Retinal pigment epithelial cell (primary cell): Measurements from ENCODE around the gene ETS1.

Source experiments
- DNase-seq: peaks from one replicate; pipeline ENCODE4 v3.0.0-alpha.2; 2010; ENCODE audit warnings: low read depth
- H3K4me3 ChIP-seq: 2 replicates; pipeline ENCODE4 v1.5.1; 2011; ENCODE audit warnings: mild to moderate bottlenecking, low read length, control low read depth, moderate library complexity
- TF ChIP-seq, protein P1 (sequence below): conservative IDR thresholded peaks from 2 replicates; pipeline ENCODE4 v1.5.1; 2011; ENCODE audit warnings: low read depth, low read length, control low read depth, inconsistent platforms

Gene ETS1

DNA sequence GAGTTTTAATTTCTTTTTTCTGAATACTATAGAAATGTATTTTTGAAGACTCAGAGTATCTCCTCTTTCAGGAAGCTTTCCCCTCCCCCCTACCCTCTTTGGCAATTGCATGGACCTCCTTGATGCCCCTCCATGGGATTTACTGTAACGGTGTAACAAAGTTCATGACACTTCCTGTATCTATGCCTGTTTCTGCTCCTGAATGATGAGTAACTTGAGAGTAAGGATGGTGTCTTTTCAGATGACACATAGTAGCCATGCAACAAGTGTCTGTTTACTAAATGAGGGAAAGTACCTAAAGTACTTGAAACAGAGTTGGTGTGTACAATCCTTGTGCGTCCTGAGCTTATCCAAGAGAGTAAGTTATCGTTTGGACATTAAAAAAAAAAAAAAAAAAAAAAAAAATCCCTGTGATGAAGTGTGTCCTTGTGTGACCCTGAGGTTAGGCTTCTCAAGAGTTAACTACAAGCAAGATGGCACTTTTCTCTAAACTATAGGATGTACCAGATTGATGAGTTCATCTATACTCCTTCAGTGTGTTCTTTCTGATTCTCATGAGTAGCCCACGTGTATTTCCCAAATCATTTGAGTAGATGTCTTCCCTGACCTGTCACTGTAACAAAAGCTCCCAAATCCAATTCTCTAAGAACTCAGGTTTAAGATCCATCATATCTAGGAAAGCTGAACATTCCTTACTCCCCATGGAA is 7.4 kb downstream of the ETS1 start:
- TF ChIP-seq, protein P1, sequence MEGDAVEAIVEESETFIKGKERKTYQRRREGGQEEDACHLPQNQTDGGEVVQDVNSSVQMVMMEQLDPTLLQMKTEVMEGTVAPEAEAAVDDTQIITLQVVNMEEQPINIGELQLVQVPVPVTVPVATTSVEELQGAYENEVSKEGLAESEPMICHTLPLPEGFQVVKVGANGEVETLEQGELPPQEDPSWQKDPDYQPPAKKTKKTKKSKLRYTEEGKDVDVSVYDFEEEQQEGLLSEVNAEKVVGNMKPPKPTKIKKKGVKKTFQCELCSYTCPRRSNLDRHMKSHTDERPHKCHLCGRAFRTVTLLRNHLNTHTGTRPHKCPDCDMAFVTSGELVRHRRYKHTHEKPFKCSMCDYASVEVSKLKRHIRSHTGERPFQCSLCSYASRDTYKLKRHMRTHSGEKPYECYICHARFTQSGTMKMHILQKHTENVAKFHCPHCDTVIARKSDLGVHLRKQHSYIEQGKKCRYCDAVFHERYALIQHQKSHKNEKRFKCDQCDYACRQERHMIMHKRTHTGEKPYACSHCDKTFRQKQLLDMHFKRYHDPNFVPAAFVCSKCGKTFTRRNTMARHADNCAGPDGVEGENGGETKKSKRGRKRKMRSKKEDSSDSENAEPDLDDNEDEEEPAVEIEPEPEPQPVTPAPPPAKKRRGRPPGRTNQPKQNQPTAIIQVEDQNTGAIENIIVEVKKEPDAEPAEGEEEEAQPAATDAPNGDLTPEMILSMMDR = no peak
- no peak overlapping the region for H3K4me3 ChIP-seq
- no peak for DNase-seq

DNA sequence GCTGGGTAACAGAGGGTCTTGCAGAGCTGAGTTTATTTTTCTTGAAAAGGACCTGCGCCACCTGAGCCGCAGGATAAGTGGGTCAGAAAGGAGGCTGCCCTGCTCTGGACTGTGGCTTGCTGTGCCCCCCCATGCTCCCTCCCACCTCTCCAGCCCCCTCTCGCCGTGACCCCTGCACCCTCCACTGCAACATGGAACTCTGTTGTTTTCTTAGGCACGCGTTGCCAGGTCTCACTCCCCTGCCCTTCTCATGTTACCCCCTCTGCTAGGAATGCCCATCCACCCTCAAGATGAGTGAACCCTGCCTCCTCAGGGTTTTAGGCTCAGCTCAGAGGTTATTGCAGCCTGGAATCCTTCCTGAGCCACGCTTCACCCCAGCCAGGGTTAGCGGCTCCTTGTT is 10.8 kb downstream of the ETS1 start:
- no peak overlapping the region for H3K4me3 ChIP-seq
- no peak for DNase-seq
- TF ChIP-seq, protein P1 = no peak

DNA sequence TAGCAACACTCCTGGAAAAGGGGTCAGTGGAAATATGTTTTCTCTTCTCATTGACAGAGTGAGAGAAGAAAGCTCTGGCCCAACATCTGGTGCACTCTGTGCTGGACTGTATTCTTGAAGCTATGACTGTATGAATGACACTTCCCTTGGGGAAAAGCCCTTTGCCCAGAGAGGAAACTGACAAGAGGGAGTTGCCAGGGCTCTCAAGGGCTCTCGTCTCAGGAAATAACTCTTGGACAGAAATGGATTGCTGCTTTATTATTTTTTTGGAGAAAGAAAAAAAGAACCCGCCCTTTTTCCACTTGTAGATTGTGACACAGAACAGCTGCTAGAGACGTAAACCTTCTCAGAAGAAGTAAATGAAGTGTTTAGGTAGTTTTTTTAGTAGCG is 11.4 kb downstream of the ETS1 start:
- no peak for DNase-seq
- H3K4me3 ChIP-seq = no peak overlapping the region
- TF ChIP-seq, protein P1 = no peak

DNA sequence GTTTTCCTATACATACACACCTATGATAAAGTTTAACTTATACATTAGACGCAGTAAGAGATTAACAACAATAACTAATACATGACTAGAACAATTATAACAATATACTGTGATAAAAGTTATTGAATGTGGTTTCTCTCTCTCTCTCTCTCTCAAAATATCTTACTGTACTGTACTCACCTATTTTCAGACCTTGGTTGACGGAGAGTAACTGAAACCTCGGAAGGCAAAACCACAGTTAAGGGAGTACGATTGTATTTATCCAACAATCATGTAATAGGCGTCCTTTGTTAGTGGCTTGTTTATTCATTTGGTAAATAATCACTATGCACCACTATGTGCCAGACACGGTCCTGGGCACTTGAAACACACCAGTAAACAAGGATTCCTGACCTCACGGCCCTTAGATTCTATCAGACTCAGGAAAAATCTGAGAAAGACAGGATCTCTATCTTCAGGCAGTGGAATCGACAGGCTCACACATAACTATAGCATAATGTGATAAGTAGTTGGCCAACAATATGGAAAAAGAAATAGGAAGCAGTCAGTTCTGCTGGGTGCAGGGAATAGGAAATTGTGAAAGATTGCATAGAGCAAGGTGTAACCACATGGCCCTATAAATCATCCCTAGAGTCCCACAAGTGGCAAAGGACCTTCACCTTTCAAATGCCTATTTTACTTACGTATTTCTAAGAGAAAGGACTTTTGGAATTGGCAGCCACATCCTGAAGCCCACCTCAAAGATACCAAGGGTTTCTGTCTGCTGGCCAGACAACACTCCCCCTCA is 12.0 kb downstream of the ETS1 start:
- TF ChIP-seq, protein P1 = no peak
- H3K4me3 ChIP-seq = no peak overlapping the region

DNA sequence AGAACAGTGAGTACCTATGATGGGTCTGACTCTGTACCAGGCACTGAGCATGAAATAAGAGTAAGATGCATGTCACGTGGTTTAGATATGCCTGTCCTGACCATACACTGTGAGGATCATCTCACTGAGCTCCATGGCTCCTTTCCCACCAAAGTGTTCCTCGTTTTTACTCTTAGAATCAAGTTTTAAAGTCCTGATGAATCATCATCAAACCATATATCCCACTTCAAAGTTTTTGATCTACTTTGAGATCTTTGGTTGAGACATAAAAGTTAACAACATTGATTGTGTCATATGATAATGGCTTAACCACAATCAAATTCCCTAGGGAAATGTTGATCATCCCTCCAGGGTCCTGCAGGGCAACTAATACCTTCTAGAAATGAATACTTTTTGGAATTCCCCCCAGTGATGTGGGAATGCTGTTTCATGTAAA is 12.8 kb downstream of the ETS1 start:
- no peak for DNase-seq
- no peak overlapping the region for H3K4me3 ChIP-seq
- TF ChIP-seq, protein P1 = no peak

More for the DNA sequence above, 12.0 kb downstream of the ETS1 start:
- DNase-seq = no peak

DNA sequence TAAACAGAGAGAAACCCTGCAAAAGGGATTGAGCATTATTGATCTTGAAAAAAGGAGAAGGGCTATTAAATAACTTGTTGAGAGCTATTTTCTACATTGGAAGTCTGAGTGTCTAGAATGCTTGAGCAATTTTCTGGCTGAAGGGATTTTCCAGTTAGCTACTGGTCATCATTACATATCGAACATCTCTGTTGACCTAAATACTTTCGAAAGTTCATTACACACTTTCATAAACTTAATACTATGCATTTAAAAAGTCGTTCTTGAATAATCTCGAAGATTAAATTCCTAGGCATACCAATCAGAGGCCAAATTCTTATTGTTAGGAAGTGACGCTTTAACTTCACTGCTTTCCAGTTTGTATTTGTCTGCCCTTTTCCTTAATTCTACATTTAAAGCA is 13.7 kb downstream of the ETS1 start:
- DNase-seq = no peak
- TF ChIP-seq, protein P1 = no peak
- H3K4me3 ChIP-seq = no peak overlapping the region

DNA sequence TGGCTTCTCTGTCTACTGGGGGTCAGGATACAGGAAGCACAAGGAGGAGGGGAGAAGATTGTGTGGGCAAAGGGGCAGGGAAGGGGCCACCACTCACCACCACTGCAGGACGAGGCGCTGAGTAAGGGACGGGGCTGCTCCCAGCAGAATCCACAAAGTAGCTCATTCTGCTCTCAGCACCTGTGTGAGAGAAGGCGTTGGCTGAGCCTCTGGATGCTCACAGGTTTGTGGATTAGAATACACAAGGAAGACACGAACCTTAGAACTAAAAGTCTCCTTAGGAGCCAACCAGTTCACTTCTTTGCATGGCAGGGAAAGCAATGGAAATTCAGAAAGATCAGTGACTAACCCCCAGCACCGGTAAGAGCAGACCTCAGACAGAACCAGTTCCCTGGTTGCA is 14.4 kb downstream of the ETS1 start:
- no peak for DNase-seq
- TF ChIP-seq, protein P1 = no peak
- H3K4me3 ChIP-seq = no peak overlapping the region
